Hepatocyte (in vitro differentiated cells): ENCODE data around the gene NKAIN2. TPM values are rescaled to one million over a fixed set of nuclear protein-coding genes. Genes with fewer than 3 reads are reported as not detected.
A peak's percentile ranks its signal among the peaks of the same experiment; 100 is the strongest.

Experiments used
- DNase-seq: peaks from one replicate; pipeline ENCODE4 v3.0.0-alpha.2; 2016; ENCODE audit warnings: low spot score
- H2AFZ ChIP-seq: fragments of 200-600 bp; sonication (generic); 2 replicates; pipeline ENCODE4 v1.6.0; 2016; ENCODE audit warnings: antibody characterized with exemption, mild to moderate bottlenecking
- H3K27ac ChIP-seq: fragments of 200-600 bp; sonication (generic); 2 replicates; pipeline ENCODE4 v1.5.1; 2016; ENCODE audit warnings: mild to moderate bottlenecking
- H3K27me3 ChIP-seq: fragments of 200-600 bp; sonication (generic); 2 replicates; pipeline ENCODE4 v1.6.1; 2016
- H3K36me3 ChIP-seq: fragments of 200-600 bp; sonication (generic); replicated peaks from 2 replicates; pipeline ENCODE4 v1.5.1; 2016; ENCODE audit warnings: low read depth; ENCODE audit not compliant: insufficient read depth
- H3K4me1 ChIP-seq: fragments of 200-600 bp; sonication (generic); 2 replicates; pipeline ENCODE4 v1.5.1; 2016; ENCODE audit warnings: mild to moderate bottlenecking, moderate library complexity; ENCODE audit not compliant: insufficient read depth
- H3K4me2 ChIP-seq: fragments of 200-600 bp; sonication (generic); 2 replicates; pipeline ENCODE4 v1.6.0; 2016
- H3K4me3 ChIP-seq: fragments of 200-600 bp; sonication (generic); 2 replicates; pipeline ENCODE4 v1.5.1; 2016; ENCODE audit warnings: mild to moderate bottlenecking
- H3K79me2 ChIP-seq: fragments of 200-600 bp; sonication (generic); 2 replicates; pipeline ENCODE4 v1.6.0; 2017; ENCODE audit warnings: mild to moderate bottlenecking
- H3K9me2 ChIP-seq: fragments of 200-600 bp; sonication (generic); replicated peaks from 2 replicates; pipeline ENCODE4 v1.6.0; 2017; ENCODE audit warnings: mild to moderate bottlenecking; ENCODE audit not compliant: insufficient read depth
- H3K9me3 ChIP-seq: fragments of 200-600 bp; sonication (generic); 2 replicates; pipeline ENCODE4 v1.5.1; 2016; ENCODE audit warnings: low read depth, mild to moderate bottlenecking
- H4K20me1 ChIP-seq: fragments of 200-600 bp; sonication (generic); 2 replicates; pipeline ENCODE4 v1.6.0; 2016; ENCODE audit warnings: mild to moderate bottlenecking; ENCODE audit not compliant: insufficient read depth, poor library complexity, severe bottlenecking
- EZH2 ChIP-seq: fragments of 200-600 bp; sonication (generic); IDR thresholded peaks from 2 replicates; pipeline ENCODE4 v1.6.1; 2016; ENCODE audit warnings: antibody characterized with exemption, mild to moderate bottlenecking, borderline replicate concordance
- EZH2phosphoT487 ChIP-seq: fragments of 200-600 bp; sonication (generic); IDR thresholded peaks from one replicate; pipeline ENCODE4 v1.6.1; 2018; ENCODE audit warnings: antibody characterized with exemption, mild to moderate bottlenecking, low read depth, moderate library complexity; ENCODE audit not compliant: unreplicated experiment, severe bottlenecking
- WGBS: methylation state at CpG from one replicate; pipeline ENCODE4 v1.1.6; 2016; ENCODE audit warnings: low lambda C conversion rate; ENCODE audit errors: missing lambda C conversion rate; 5-methylcytosine and 5-hydroxymethylcytosine counted together
- polyA plus RNA-seq: library from polyadenylated mRNA; unstranded; fragments of >200 nt; fragmentation: Nextera tagmentation; extraction: Ambion mirVana; gene quantifications from 2 replicates; pipeline ENCODE4 v1.2.1, GENCODE V29; 2016
- total RNA-seq: library from RNA; depleted of rRNA; stranded (reverse); fragments of >200 nt; gene quantifications from 2 replicates; pipeline ENCODE4 v1.2.3, GENCODE V29; 2014
- TF ChIP-seq, protein P1 (sequence below): fragments of 200-600 bp; sonication (generic); IDR thresholded peaks from 2 replicates; pipeline ENCODE4 v1.5.1; 2016; ENCODE audit warnings: antibody characterized with exemption, mild to moderate bottlenecking; ENCODE audit not compliant: poor library complexity

The NKAIN2 gene
- total and polyA plus RNA-seq, 2 experiments from 2014 or later, result 0.48 to 2.6 TPM

- Histone ChIP-seq H2AFZ (no peak overlapping the region), H4K20me1 (no peaks in the 10 kb centered on the region), H3K4me1 (no peaks in the 10 kb centered on the region), H3K36me3 (no peaks in the 10 kb centered on the region), H3K79me2 (no peaks in the 10 kb centered on the region), H3K27me3 (no peaks in the 10 kb centered on the region), H3K27ac (no peak overlapping the region), H3K9me2 (no peaks in the 10 kb centered on the region), H3K4me3 (no peak overlapping the region), H3K4me2 (no peak overlapping the region), H3K9me3 (no peaks in the 10 kb centered on the region)
- TF ChIP-seq, protein P1, sequence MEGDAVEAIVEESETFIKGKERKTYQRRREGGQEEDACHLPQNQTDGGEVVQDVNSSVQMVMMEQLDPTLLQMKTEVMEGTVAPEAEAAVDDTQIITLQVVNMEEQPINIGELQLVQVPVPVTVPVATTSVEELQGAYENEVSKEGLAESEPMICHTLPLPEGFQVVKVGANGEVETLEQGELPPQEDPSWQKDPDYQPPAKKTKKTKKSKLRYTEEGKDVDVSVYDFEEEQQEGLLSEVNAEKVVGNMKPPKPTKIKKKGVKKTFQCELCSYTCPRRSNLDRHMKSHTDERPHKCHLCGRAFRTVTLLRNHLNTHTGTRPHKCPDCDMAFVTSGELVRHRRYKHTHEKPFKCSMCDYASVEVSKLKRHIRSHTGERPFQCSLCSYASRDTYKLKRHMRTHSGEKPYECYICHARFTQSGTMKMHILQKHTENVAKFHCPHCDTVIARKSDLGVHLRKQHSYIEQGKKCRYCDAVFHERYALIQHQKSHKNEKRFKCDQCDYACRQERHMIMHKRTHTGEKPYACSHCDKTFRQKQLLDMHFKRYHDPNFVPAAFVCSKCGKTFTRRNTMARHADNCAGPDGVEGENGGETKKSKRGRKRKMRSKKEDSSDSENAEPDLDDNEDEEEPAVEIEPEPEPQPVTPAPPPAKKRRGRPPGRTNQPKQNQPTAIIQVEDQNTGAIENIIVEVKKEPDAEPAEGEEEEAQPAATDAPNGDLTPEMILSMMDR, result peak; percentile 89
- no peak for TF ChIP-seq EZH2phosphoT487
- peak; percentile 47 for DNase-seq
- WGBS, result 48% methylated on average over 4 of the region's 4 CpGs
Observed at GRCh38 chr6:124870611-124871459, 1067.2 kb downstream of the NKAIN2 start.

GRCh38 chr6:124872361-124873065 lies 1068.8 kb downstream of the NKAIN2 start:
- H3K36me3 ChIP-seq, result no peaks in the 10 kb centered on the region
- no peak for DNase-seq

DNA sequence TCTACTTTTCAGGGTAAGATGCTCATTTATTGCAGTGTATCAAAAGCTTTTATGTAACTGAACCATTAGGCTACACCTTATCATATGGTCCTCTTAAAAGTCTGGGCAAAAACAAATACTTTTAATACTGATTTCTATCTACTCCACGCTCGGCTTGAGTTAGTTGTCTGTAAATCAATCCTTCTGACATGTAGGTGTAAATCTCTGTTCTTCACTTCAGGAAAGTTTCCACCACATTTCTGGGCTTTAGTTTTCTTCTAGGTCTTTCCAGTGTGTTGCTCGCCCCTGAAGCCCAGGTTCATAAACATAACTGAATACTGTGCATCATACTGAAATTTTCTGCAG lies 1069.4 kb downstream of the NKAIN2 start:
- Histone ChIP-seq H4K20me1 (no peaks in the 10 kb centered on the region), H2AFZ (no peak overlapping the region), H3K79me2 (no peaks in the 10 kb centered on the region), H3K27me3 (no peaks in the 10 kb centered on the region), H3K27ac (no peak overlapping the region), H3K4me2 (no peak overlapping the region), H3K9me2 (no peaks in the 10 kb centered on the region), H3K4me1 (no peaks in the 10 kb centered on the region), H3K36me3 (no peaks in the 10 kb centered on the region), H3K4me3 (no peak overlapping the region), H3K9me3 (no peaks in the 10 kb centered on the region)
- DNase-seq, result no peak
- TF ChIP-seq EZH2phosphoT487 (no peak), EZH2 (no peak)
- TF ChIP-seq, protein P1, result no peak
- 62% methylated on average over 3 of the region's 3 CpGs for WGBS

More at GRCh38 chr6:124872361-124873065, 1068.8 kb downstream of the NKAIN2 start:
- H4K20me1 ChIP-seq, result no peaks in the 10 kb centered on the region
- no peaks in the 10 kb centered on the region for H3K27me3 ChIP-seq
- WGBS, result 83% methylated on average over 4 of the region's 4 CpGs
- H3K4me3 ChIP-seq, result no peak overlapping the region
- no peak overlapping the region for H3K4me2 ChIP-seq
- no peak overlapping the region for H3K27ac ChIP-seq
- H3K9me2 ChIP-seq, result no peaks in the 10 kb centered on the region
- no peak for TF ChIP-seq EZH2
- TF ChIP-seq, protein P1, result no peak
- TF ChIP-seq EZH2phosphoT487, result no peak
- no peaks in the 10 kb centered on the region for H3K4me1 ChIP-seq
- H3K79me2 ChIP-seq, result no peaks in the 10 kb centered on the region
- no peaks in the 10 kb centered on the region for H3K9me3 ChIP-seq
- H2AFZ ChIP-seq, result no peak overlapping the region

Other genes with a start within 250 kb of the NKAIN2 start
- 0.10 and 0.24 TPM in 2 replicates for gene TRDN, start 166.9 kb upstream of the NKAIN2 start, total RNA-seq
- 0.39 and 0.48 TPM in 2 replicates for gene TRDN, start 166.9 kb upstream of the NKAIN2 start, polyA plus RNA-seq